HCT116 (cell line): Measurements from ENCODE around the gene SIVA1.
A peak's percentile ranks its signal among the peaks of the same experiment; 100 is the strongest.

Source experiments
- ATF3 ChIP-seq: IDR thresholded peaks from 2 replicates; pipeline ENCODE4 v1.6.1; 2012
- EZH2 ChIP-seq: fragments of 200-600 bp; sonication (generic); IDR thresholded peaks from 2 replicates; pipeline ENCODE4 v1.6.1; 2017; ENCODE audit warnings: antibody characterized with exemption, mixed run types
- EZH2phosphoT487 ChIP-seq: fragments of 200-600 bp; IDR thresholded peaks from 2 replicates; pipeline ENCODE4 v1.6.1; 2018; ENCODE audit warnings: antibody characterized with exemption, borderline replicate concordance
- JUND ChIP-seq: IDR thresholded peaks from 2 replicates; pipeline ENCODE4 v1.6.1; 2012
- MAX ChIP-seq: IDR thresholded peaks from 2 replicates; pipeline ENCODE4 v1.6.1; 2012
- POLR2A ChIP-seq: IDR thresholded peaks from 2 replicates; pipeline ENCODE4 v1.7.0; 2011; ENCODE audit warnings: borderline replicate concordance; ENCODE audit not compliant: insufficient read depth, insufficient read length; ENCODE audit errors: extremely low read depth
- SP1 ChIP-seq: IDR thresholded peaks from 2 replicates; pipeline ENCODE4 v1.6.1; 2012; ENCODE audit warnings: low read depth
- ZFX ChIP-seq: fragments of 450-650 bp; IDR thresholded peaks from 2 replicates; pipeline ENCODE4 v1.6.1; 2017
- TF ChIP-seq, protein P1 (sequence below), 3 experiments: fragments of 200-600 bp in 1 of 3; sonication (generic) in 1 of 3; IDR thresholded peaks in 2 of 3; conservative IDR thresholded peaks in 1 of 3; 2 replicates each; pipeline ENCODE4 v1.5.1; 2012 to 2017; ENCODE audit warnings: low read depth in 2 of 3, low read length in 2 of 3, antibody characterized with exemption in 1 of 3, borderline replicate concordance in 1 of 3, control low read depth in 1 of 3, mild to moderate bottlenecking in 1 of 3, mixed read lengths in 1 of 3, mixed run types in 1 of 3, moderate library complexity in 1 of 3; ENCODE audit not compliant: insufficient read depth in 1 of 3
- TF ChIP-seq, protein P2 (sequence below): IDR thresholded peaks from 2 replicates; pipeline ENCODE4 v1.6.1; 2011; ENCODE audit warnings: mild to moderate bottlenecking, low read length, moderate library complexity; ENCODE audit not compliant: insufficient replicate concordance; ENCODE audit errors: extremely low read depth

DNA sequence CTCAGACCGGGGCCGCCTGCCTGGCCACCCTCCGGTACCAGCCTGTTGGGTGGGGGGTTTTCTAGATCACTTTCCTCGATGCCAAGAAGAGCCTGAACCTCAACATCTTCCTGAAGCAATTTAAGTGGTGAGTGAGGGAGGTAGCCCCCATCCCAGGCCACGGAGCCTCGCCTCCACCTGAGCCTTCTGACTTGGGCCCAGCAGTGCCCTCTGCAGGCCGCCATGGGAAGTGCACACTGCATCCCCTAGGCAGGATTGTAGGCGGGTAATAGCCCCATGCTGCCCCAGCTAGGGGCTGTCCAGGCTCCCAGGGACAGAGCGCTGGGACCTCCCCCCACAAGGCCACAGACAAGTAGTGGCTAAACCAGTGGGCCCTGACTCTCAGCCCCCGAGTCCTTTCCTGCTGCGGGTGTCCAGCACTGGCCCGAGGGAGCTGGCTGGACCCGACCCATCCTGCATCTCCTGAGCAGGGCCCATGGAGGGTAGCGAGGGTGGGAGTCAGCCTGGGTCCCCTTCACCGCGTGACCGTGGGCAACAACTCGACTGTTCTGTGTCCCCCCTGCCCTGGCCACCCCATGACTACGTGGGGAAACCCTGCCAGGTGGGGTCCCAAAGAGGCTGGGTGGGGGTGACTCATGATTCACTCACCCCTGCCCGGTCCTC lies 44.2 kb upstream of the SIVA1 start:
- TF ChIP-seq, protein P1, sequence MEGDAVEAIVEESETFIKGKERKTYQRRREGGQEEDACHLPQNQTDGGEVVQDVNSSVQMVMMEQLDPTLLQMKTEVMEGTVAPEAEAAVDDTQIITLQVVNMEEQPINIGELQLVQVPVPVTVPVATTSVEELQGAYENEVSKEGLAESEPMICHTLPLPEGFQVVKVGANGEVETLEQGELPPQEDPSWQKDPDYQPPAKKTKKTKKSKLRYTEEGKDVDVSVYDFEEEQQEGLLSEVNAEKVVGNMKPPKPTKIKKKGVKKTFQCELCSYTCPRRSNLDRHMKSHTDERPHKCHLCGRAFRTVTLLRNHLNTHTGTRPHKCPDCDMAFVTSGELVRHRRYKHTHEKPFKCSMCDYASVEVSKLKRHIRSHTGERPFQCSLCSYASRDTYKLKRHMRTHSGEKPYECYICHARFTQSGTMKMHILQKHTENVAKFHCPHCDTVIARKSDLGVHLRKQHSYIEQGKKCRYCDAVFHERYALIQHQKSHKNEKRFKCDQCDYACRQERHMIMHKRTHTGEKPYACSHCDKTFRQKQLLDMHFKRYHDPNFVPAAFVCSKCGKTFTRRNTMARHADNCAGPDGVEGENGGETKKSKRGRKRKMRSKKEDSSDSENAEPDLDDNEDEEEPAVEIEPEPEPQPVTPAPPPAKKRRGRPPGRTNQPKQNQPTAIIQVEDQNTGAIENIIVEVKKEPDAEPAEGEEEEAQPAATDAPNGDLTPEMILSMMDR (IDR thresholded peaks at IDR 0.05 in 2 of 3, conservative IDR thresholded peaks at IDR 0.05 in 1 of 3; ENCODE audit: borderline replicate concordance in 1 of 3, insufficient read depth in 1 of 3, low read depth in 2 of 3, low read length in 2 of 3), result peak; percentile 90 to 96 (median 94)
- TF ChIP-seq ATF3, result no peak
- no peak for TF ChIP-seq POLR2A
- TF ChIP-seq EZH2, result no peak
- TF ChIP-seq EZH2phosphoT487, result no peak
- TF ChIP-seq SP1, result no peak
- TF ChIP-seq, protein P2, sequence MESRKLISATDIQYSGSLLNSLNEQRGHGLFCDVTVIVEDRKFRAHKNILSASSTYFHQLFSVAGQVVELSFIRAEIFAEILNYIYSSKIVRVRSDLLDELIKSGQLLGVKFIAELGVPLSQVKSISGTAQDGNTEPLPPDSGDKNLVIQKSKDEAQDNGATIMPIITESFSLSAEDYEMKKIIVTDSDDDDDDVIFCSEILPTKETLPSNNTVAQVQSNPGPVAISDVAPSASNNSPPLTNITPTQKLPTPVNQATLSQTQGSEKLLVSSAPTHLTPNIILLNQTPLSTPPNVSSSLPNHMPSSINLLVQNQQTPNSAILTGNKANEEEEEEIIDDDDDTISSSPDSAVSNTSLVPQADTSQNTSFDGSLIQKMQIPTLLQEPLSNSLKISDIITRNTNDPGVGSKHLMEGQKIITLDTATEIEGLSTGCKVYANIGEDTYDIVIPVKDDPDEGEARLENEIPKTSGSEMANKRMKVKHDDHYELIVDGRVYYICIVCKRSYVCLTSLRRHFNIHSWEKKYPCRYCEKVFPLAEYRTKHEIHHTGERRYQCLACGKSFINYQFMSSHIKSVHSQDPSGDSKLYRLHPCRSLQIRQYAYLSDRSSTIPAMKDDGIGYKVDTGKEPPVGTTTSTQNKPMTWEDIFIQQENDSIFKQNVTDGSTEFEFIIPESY, result no peak
- TF ChIP-seq ZFX, result no peak
- TF ChIP-seq JUND, result no peak
- TF ChIP-seq MAX, result no peak
